GM19025 (cell line): ENCODE data around the gene FAF1.

Experiments used
- ATAC-seq: cut with Tn5 transposase; IDR thresholded peaks from one replicate; pipeline ENCODE4 v1.9.1; 2021; ENCODE audit warnings: mild to moderate bottlenecking, low read depth, moderate library complexity; ENCODE audit not compliant: unreplicated experiment

Gene FAF1

GRCh38 chr1:50523548-50523947, 436.5 kb downstream of the FAF1 start:
- ATAC-seq: no peak

GRCh38 chr1:50522691-50523342, 437.2 kb downstream of the FAF1 start:
- no peak for ATAC-seq

- no peak for ATAC-seq
Measured at GRCh38 chr1:50521703-50522102, 438.4 kb downstream of the FAF1 start.

GRCh38 chr1:50517488-50517887, 442.6 kb downstream of the FAF1 start:
- ATAC-seq: no peak

GRCh38 chr1:50516056-50516455, 444.0 kb downstream of the FAF1 start:
- no peak for ATAC-seq

GRCh38 chr1:50508040-50508586, 452.0 kb downstream of the FAF1 start:
- no peak for ATAC-seq

GRCh38 chr1:50505427-50505826, 454.6 kb downstream of the FAF1 start:
- no peak for ATAC-seq

- ATAC-seq: no peak
Measured at GRCh38 chr1:50503515-50503914, 456.6 kb downstream of the FAF1 start.

- no peak for ATAC-seq
Measured at GRCh38 chr1:50502147-50502546, 457.9 kb downstream of the FAF1 start.

GRCh38 chr1:50497007-50497406, 463.1 kb downstream of the FAF1 start:
- no peak for ATAC-seq

GRCh38 chr1:50493710-50494109, 466.4 kb downstream of the FAF1 start:
- ATAC-seq: no peak

- no peak for ATAC-seq
Measured at GRCh38 chr1:50492142-50492541, 467.9 kb downstream of the FAF1 start.

GRCh38 chr1:50491142-50491541, 468.9 kb downstream of the FAF1 start:
- no peak for ATAC-seq

GRCh38 chr1:50490640-50491039, 469.4 kb downstream of the FAF1 start:
- ATAC-seq: no peak

GRCh38 chr1:50488876-50489275, 471.2 kb downstream of the FAF1 start:
- no peak for ATAC-seq

- ATAC-seq: no peak
Measured at GRCh38 chr1:50488356-50488755, 471.7 kb downstream of the FAF1 start.

GRCh38 chr1:50487725-50488124, 472.3 kb downstream of the FAF1 start:
- ATAC-seq: no peak

- no peak for ATAC-seq
Measured at GRCh38 chr1:50481142-50481736, 478.8 kb downstream of the FAF1 start.

- peak; percentile 71 for ATAC-seq
Measured at GRCh38 chr1:50476800-50477199, 483.3 kb downstream of the FAF1 start.

GRCh38 chr1:50474859-50475809, 484.9 kb downstream of the FAF1 start:
- ATAC-seq: no peak

GRCh38 chr1:50473513-50473912, 486.6 kb downstream of the FAF1 start:
- no peak for ATAC-seq
